Osteocyte (in vitro differentiated cells): Measurements from ENCODE around the gene BCAP29. TPM values are rescaled to one million over a fixed set of nuclear protein-coding genes. Genes with fewer than 3 reads are reported as not detected.

Experiments
- DNase-seq: peaks from one replicate; pipeline ENCODE4 v3.0.0; 2021; ENCODE audit warnings: mixed read lengths; ENCODE audit not compliant: unreplicated experiment; ENCODE audit errors: extremely low spot score
- H3K27ac Mint-ChIP-seq: one replicate; pipeline ENCODE4 v1.8.0; 2021; ENCODE audit warnings: mild to moderate bottlenecking, mixed read lengths; ENCODE audit not compliant: unreplicated experiment
- H3K27me3 Mint-ChIP-seq: one replicate; pipeline ENCODE4 v1.8.0; 2021; ENCODE audit warnings: mixed read lengths; ENCODE audit not compliant: unreplicated experiment
- H3K36me3 Mint-ChIP-seq: one replicate; pipeline ENCODE4 v1.8.0; 2021; ENCODE audit warnings: mixed read lengths; ENCODE audit not compliant: unreplicated experiment
- H3K4me1 Mint-ChIP-seq: one replicate; pipeline ENCODE4 v1.8.0; 2021; ENCODE audit warnings: mixed read lengths; ENCODE audit not compliant: unreplicated experiment
- H3K4me3 Mint-ChIP-seq: one replicate; pipeline ENCODE4 v1.8.0; 2021; ENCODE audit warnings: mild to moderate bottlenecking, moderate library complexity, mixed read lengths; ENCODE audit not compliant: unreplicated experiment
- H3K9me3 Mint-ChIP-seq: one replicate; pipeline ENCODE4 v1.8.0; 2021; ENCODE audit warnings: mixed read lengths; ENCODE audit not compliant: unreplicated experiment
- CTCF ChIP-seq: fragments of 200-600 bp; sonication (generic); IDR thresholded peaks from 2 replicates; pipeline ENCODE4 v1.5.0; 2021; ENCODE audit warnings: antibody characterized with exemption, mild to moderate bottlenecking, moderate library complexity
- total RNA-seq: library from RNA; stranded (reverse); gene quantifications from 2 replicates; pipeline ENCODE4 v1.2.1, GENCODE V29; 2021

The BCAP29 gene
- total RNA-seq, 1 donor from 2014 or later = 62.5 TPM

GRCh38 chr7:107543338-107543993 is 36.6 kb upstream of the BCAP29 start:
- H3K27ac Mint-ChIP-seq = no peak overlapping the region
- peaks cover 55% of the 10 kb centered on the region for H3K36me3 Mint-ChIP-seq
- H3K27me3 Mint-ChIP-seq = no peaks in the 10 kb centered on the region

GRCh38 chr7:107544848-107545591 is 35.0 kb upstream of the BCAP29 start:
- Mint-ChIP-seq H3K36me3 (peaks cover 52% of the 10 kb centered on the region), H3K27ac (no peak overlapping the region), H3K4me1 (no peaks in the 10 kb centered on the region), H3K4me3 (no peak overlapping the region), H3K9me3 (peaks cover 19% of the 10 kb centered on the region), H3K27me3 (no peaks in the 10 kb centered on the region)
- no peak for DNase-seq
- no peak for TF ChIP-seq CTCF

More at GRCh38 chr7:107543338-107543993, 36.6 kb upstream of the BCAP29 start:
- Mint-ChIP-seq H3K9me3 (peaks cover 19% of the 10 kb centered on the region), H3K4me1 (peaks cover 3% of the 10 kb centered on the region), H3K4me3 (no peak overlapping the region)
- no peak for DNase-seq
- TF ChIP-seq CTCF = no peak

DNA sequence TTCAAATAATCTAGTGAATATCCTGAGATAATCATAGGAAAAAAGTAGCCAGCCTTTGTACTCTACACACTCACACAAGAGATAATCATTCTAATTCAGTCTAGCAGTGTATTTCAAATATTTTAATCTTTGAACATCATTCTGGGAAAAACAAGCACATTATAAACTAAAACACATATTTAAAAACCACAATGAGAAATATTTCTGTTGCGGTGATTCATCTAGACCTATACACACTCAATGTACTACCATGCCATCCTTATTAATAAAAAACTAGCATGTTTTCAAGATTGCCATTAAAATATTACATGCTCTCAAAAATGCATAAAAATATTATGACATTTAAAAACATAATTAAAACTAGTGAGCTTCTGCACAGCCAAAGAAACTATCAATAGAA is 28.1 kb upstream of the BCAP29 start:
- no peak overlapping the region for H3K4me3 Mint-ChIP-seq
- no peak for TF ChIP-seq CTCF
- no peaks in the 10 kb centered on the region for H3K9me3 Mint-ChIP-seq
- H3K36me3 Mint-ChIP-seq = peaks cover 53% of the 10 kb centered on the region
- DNase-seq = no peak
- no peak overlapping the region for H3K27ac Mint-ChIP-seq
- no peaks in the 10 kb centered on the region for H3K4me1 Mint-ChIP-seq
- H3K27me3 Mint-ChIP-seq = no peaks in the 10 kb centered on the region

GRCh38 chr7:107555893-107556292 is 24.2 kb upstream of the BCAP29 start:
- peaks cover 12% of the 10 kb centered on the region for H3K4me1 Mint-ChIP-seq
- no peak overlapping the region for H3K27ac Mint-ChIP-seq
- DNase-seq = no peak
- H3K4me3 Mint-ChIP-seq = no peak overlapping the region
- no peaks in the 10 kb centered on the region for H3K27me3 Mint-ChIP-seq
- no peak for TF ChIP-seq CTCF
- H3K9me3 Mint-ChIP-seq = no peaks in the 10 kb centered on the region
- H3K36me3 Mint-ChIP-seq = peaks cover 46% of the 10 kb centered on the region

- no peak for TF ChIP-seq CTCF
- peaks cover 33% of the 10 kb centered on the region for H3K4me1 Mint-ChIP-seq
- H3K9me3 Mint-ChIP-seq = no peaks in the 10 kb centered on the region
- H3K27ac Mint-ChIP-seq = no peak overlapping the region
- H3K4me3 Mint-ChIP-seq = no peak overlapping the region
- DNase-seq = no peak
- peaks cover 25% of the 10 kb centered on the region for H3K36me3 Mint-ChIP-seq
- no peaks in the 10 kb centered on the region for H3K27me3 Mint-ChIP-seq
Measured at GRCh38 chr7:107559864-107560263, 20.2 kb upstream of the BCAP29 start.
